HG02870 (cell line): ENCODE results near the gene WDR91.

Experiments
- ATAC-seq: cut with Tn5 transposase; IDR thresholded peaks from one replicate; pipeline ENCODE4 v1.9.1; 2021; ENCODE audit warnings: mild to moderate bottlenecking, moderate library complexity; ENCODE audit not compliant: unreplicated experiment

Gene WDR91

DNA sequence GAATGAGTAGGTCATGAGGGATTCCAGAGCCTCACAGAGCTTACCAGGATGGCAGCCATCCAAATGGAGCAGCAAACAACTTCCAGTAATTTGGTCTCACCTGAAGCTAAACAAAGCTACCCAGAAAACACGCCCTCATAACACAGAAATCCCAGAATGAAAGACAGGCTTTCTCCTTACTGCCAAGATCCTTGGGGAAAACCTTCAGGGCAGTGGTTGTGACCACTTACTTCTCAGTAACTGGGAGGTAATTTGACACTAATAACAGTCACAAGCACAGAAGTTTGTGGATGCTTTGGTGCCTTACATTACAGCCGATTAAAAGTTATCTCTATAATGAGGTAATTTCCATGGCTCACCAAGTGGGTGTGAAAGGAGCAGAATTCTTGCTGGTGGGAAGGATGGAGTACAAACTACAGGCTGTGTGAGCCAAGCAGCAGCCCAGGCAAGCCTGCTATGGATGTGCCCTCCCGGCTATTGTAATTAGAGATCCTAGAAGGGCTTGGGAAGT is 10.4 kb downstream of the WDR91 start:
- no peak for ATAC-seq

GRCh38 chr7:135199439-135199838 is 11.9 kb downstream of the WDR91 start:
- ATAC-seq, result peak; percentile 46

DNA sequence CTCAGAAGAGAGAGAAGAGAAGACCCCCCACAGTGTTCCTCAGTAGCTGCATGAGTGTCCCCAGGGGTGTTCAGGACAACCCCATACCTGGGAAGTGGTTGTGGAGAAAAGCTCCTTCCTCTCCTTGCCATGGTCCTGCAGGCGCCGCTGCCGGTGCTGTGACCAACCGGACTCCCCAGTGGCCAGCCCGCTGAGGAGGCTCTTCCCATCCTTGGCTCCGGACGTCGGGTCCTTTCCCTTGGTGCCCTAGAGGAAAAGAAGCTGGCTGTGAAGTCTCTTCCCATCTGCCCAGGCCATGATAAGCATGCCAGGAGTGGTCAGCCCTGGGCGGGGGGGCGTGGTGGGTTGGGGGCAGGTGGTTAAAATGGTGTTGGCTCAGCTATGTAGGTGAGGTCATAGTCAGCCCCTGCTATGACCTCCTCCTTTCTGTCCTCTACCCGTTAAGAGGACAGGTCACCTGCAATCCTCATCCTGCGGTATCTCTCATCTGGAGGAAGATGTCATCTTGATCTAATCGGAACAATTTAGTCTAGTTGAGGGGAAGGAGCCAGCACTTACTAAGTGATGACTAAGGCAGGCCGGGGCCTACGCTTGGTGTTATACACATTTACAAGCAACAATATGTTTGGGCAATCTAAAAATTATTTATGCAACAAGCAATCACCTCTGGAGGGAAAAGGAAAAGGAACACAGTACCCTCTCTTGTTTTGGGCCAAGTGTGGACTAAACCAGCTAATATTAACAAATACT is 13.2 kb downstream of the WDR91 start:
- no peak for ATAC-seq

DNA sequence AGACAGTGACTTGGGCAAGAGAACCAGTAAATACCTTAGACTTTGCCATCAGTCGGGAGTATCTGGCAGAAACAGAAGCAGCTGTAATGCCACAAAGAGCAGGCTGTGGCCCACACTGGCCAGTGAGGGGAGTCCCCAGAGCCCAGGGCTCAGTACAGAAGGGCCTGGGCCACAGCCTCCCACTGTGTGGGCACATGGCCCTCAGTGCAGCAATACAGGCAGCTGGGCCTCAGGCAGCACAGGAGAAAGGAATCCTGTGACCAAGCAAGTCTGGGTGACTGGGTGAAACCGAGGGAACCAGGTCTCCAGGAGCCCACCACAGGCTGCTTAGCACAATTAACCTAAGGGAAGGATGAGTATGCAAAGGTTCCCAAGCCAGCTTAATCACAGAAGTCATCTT is 14.0 kb downstream of the WDR91 start:
- no peak for ATAC-seq

GRCh38 chr7:135195968-135196629 is 15.2 kb downstream of the WDR91 start:
- ATAC-seq, result no peak

- ATAC-seq, result no peak
Measured at GRCh38 chr7:135195156-135195555, 16.2 kb downstream of the WDR91 start.

- ATAC-seq, result no peak
Measured at GRCh38 chr7:135194494-135195095, 16.7 kb downstream of the WDR91 start.

DNA sequence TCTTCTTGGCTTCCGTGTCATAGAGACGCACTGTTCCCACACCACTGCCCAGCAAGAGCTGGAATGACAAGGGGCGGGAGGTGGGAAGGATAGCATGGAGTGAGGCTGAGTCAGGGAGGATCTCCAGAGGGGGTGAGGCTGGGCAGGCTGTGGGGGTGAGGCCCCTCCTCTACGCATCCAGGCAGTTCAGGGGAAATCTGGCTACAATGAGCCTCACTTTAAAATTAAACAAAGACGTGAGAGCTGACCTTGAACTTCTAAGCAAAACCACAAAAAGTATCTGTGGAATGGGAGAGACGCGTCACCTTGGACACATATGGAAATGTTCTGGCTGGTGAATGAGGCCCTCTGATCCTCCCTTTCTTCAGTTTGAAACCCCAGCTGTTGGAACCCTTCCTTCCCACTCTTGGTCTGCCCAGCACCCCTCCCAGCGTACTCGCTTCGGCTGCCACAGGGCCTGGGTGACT is 17.7 kb downstream of the WDR91 start:
- ATAC-seq, result no peak

GRCh38 chr7:135192914-135193536 is 18.3 kb downstream of the WDR91 start:
- no peak for ATAC-seq

- no peak for ATAC-seq
Measured at GRCh38 chr7:135190703-135191102, 20.6 kb downstream of the WDR91 start.

GRCh38 chr7:135189961-135190360 is 21.4 kb downstream of the WDR91 start:
- no peak for ATAC-seq

GRCh38 chr7:135189221-135189662 is 22.1 kb downstream of the WDR91 start:
- no peak for ATAC-seq

DNA sequence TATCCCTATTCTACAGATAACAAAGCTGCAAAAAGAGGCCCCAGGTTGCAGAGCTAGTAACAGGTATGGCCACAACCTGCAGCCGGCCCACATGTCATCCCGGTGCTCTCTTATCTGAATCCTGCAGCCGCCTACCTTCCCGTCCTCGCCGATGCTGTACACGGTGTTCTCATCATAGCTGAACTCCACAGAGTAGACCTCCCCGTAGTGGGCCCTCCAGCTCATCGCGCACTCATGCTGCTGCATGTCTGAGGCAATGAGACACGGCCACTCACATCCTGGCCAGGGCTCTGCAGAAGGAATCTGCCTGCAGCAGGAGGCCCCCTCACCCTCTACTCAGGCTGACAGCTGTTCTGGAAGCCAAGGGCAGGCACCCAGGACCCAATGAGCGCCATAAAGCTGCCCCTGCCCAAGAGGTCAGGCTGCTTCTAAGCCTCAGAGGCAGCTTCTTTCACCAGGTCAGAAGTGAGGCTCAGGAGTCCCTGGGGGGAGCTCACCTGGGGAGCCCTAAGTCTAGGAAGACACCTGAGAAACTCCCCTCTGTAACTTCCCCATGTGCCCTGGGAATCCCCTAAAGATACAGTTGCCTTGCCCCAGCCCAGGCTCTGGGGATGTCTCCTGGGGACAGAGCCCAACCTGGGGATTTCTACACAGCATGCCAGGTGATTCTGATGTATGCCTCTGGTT is 22.9 kb downstream of the WDR91 start:
- peak; percentile 37 for ATAC-seq

GRCh38 chr7:135186841-135187253 is 24.5 kb downstream of the WDR91 start:
- peak; percentile 67 for ATAC-seq

GRCh38 chr7:135186261-135186540 is 25.1 kb downstream of the WDR91 start:
- ATAC-seq, result no peak

DNA sequence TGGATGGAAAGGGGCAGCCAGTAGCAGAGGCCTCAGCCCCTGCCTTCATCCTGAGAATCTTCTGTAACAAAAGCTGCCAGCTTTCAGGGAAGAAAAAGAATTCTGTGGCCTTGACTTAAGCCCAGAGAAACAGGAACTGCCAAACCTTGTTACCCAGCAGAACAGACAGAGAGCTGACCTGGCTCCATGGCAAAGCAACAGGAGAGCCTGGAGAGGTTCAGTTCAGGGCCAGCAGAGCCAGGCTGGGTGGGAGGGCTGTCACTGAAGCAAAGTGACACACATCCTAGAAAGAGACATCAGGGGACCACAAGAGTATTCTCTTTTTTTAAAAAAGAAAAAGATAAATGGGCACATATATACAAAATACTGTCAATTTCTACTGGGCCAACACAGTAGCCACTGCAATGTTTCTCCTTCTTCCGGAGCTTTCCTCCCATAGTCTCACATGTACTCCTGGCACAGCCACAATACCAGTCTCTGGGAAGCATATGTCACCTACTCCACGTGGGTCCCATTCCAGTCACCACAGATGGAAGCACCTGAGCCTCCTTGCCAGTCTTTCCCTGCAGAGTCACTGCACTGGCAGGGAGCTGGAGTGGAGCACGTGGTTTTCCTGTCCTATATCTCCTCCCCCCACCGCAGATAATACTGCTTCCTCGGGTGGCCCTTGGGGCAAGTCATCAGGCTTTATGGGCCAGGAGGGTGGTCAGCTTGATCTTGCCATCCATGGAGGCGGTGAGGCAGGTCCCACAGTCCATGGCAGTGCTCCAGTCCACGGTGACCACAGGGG is 25.7 kb downstream of the WDR91 start:
- no peak for ATAC-seq

GRCh38 chr7:135184254-135184841 is 27.0 kb downstream of the WDR91 start:
- no peak for ATAC-seq

DNA sequence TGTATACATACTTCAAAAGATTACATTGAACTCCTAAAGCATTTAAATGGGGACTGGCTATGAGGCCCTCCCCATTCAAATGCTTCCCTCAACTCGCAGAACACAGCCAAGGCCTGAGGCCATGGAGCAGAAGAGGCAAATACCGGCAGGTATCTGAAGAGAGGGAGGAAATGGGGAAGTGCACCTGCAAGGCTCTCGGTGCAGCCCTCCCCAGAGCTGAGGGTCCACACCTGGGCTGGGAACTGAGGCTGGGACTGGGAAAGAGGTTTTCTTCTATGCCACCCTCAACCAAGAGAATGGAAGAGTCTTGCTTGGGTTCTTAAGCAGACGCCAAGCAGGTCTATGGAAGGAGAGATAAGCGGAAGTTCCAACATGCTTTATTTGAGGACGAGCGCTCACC is 27.8 kb downstream of the WDR91 start:
- ATAC-seq, result no peak

GRCh38 chr7:135181929-135182678 is 29.2 kb downstream of the WDR91 start:
- no peak for ATAC-seq
